ENCODE results near the gene RFPL2. TPM values are rescaled to one million over a fixed set of nuclear protein-coding genes. Genes with fewer than 3 reads are reported as not detected.

The RFPL2 gene
- total and polyA plus RNA-seq, 2 experiments from 2014 or later, result 0.40 to 0.51 TPM

DNA sequence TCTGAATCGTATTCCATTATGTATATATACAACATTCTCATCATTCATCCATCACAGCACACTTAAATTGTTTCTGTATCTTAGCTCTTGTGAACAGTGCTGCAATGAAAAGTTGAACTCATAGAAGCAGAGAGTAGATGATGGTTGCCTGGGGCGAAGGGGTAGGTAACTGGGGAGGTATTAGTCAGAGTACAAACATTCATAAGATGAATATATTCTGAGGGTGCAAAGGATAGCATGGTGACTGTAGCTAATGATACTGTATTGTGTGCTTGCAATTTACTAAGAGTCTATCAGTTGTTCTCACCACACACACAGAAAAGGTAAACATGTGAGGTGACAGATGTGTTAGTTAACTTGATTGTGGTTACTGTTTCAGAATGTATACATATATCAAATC lies 12.6 kb upstream of the RFPL2 start:
- Histone ChIP-seq H3K9me3 (ENCODE audit: low read depth) (no peaks in the 10 kb centered on the region), H3K36me3 (no peaks in the 10 kb centered on the region), H3K27me3 (no peaks in the 10 kb centered on the region), H3K4me3 (no peak overlapping the region), H3K27ac (no peak overlapping the region), H3K4me1 (ENCODE audit: low read depth) (no peaks in the 10 kb centered on the region)
- TF ChIP-seq, protein P1, sequence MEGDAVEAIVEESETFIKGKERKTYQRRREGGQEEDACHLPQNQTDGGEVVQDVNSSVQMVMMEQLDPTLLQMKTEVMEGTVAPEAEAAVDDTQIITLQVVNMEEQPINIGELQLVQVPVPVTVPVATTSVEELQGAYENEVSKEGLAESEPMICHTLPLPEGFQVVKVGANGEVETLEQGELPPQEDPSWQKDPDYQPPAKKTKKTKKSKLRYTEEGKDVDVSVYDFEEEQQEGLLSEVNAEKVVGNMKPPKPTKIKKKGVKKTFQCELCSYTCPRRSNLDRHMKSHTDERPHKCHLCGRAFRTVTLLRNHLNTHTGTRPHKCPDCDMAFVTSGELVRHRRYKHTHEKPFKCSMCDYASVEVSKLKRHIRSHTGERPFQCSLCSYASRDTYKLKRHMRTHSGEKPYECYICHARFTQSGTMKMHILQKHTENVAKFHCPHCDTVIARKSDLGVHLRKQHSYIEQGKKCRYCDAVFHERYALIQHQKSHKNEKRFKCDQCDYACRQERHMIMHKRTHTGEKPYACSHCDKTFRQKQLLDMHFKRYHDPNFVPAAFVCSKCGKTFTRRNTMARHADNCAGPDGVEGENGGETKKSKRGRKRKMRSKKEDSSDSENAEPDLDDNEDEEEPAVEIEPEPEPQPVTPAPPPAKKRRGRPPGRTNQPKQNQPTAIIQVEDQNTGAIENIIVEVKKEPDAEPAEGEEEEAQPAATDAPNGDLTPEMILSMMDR (IDR thresholded peaks at IDR 0.05; ENCODE audit: low read depth, low read length), result no peak
- no peak for DNase-seq (ENCODE audit: low read depth in 1 of 2, low spot score in 1 of 2)

DNA sequence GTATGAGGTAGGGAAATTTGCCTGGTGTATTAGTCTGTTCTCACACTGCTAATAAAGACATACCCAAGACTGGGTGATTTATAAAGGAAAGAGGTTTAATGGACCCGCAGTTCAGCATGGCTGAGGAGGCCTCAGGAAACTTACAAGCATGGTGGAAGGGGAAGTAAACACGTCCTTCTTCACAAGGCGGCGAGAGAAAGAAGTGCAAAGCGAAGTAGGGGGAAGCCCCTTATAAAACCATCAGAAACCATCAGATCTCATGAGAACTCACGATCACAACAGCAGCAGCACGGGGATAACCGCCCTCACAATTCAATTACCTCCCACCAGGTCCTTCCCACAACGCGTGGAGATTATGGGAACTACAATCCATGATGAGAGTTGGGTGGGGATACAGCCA lies 12.0 kb upstream of the RFPL2 start:
- Histone ChIP-seq H3K9me3 (ENCODE audit: low read depth) (no peaks in the 10 kb centered on the region), H3K4me1 (ENCODE audit: low read depth) (no peaks in the 10 kb centered on the region), H3K27ac (no peak overlapping the region), H3K36me3 (no peaks in the 10 kb centered on the region), H3K4me3 (no peak overlapping the region), H3K27me3 (no peaks in the 10 kb centered on the region)
- TF ChIP-seq, protein P1 (IDR thresholded peaks at IDR 0.05; ENCODE audit: low read depth, low read length), result no peak
- no peak for DNase-seq (ENCODE audit: low read depth in 1 of 2, low spot score in 1 of 2)

DNA sequence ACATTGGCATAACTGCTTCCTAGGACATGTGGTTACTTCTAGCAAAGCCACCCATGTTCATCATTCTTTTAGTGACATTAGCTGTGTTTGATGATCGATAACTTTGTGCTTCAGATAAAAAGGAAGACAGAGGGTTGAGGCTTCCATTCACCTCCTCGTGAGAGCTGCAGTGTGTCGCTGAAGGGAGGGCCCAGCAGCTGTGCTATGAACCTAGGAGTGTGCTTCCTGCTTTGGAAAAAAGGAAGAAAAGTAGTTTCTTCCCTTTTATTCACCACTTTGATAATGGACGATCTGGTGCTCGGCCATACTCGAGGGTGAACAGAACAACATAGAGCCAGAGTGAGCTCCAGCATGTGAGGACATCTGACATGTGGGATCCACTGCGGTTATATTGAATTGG lies 6.1 kb upstream of the RFPL2 start:
- Histone ChIP-seq H3K36me3 (no peaks in the 10 kb centered on the region), H3K4me1 (ENCODE audit: low read depth) (no peaks in the 10 kb centered on the region), H3K4me3 (no peak overlapping the region), H3K27me3 (peaks cover 5% of the 10 kb centered on the region), H3K9me3 (ENCODE audit: low read depth) (no peaks in the 10 kb centered on the region), H3K27ac (no peak overlapping the region)
- TF ChIP-seq, protein P1 (IDR thresholded peaks at IDR 0.05; ENCODE audit: low read depth, low read length), result no peak
- no peak for DNase-seq (ENCODE audit: low read depth in 1 of 2, low spot score in 1 of 2)

DNA sequence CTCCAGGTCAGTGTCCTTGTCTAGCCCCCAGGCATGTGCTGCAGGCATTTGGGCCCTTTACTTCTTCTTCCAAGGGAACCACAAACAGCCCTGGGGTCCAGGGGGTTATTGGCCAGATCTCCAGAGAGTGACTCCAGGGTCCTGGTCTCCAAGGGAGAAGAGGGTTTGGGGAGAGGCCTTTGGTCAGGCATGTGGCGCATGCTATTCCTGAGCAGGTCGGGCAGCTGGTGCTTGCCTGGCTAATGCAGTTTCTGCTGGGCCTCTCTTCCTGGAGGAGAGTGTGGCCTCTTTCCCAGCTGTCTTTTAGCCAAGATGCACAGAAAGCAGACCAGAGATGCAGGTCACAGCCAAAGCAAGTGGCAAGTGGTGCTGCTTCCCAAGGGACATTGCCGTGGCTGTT lies 3.8 kb upstream of the RFPL2 start:
- TF ChIP-seq, protein P1 (IDR thresholded peaks at IDR 0.05; ENCODE audit: low read depth, low read length), result no peak
- no peak overlapping the region for H3K27ac ChIP-seq

DNA sequence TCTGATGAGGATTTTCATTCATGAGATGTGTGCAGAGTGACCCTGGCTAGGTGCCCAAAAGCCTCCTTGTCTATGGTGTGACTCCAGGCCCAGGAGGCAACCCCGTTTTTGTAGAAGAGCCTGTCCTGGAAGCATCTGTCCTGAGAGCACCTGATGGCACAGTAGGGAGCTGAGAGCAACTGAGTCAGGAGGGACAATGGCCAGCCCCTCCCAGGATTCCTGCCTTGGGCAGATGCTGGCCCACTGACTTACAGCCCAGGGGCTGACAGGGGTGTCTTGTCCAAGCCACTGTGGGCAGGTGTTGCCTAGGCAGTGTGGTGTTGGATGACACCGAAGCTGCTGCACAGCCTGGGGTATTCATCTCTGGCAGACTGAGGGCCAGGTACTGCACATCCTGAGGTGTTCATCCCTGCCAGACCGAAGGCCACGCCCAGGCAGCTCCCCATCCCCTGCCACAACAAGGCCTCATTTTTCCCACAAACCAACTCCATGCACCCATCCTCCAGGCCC lies 3.2 kb upstream of the RFPL2 start:
- TF ChIP-seq, protein P1 (IDR thresholded peaks at IDR 0.05; ENCODE audit: low read depth, low read length), result no peak
- Histone ChIP-seq H3K4me1 (ENCODE audit: low read depth) (no peaks in the 10 kb centered on the region), H3K36me3 (no peaks in the 10 kb centered on the region), H3K27me3 (peaks cover 22% of the 10 kb centered on the region), H3K27ac (no peak overlapping the region), H3K4me3 (no peak overlapping the region), H3K9me3 (ENCODE audit: low read depth) (no peaks in the 10 kb centered on the region)
- no peak for DNase-seq (ENCODE audit: low read depth in 1 of 2, low spot score in 1 of 2)

More for the DNA sequence above, 3.8 kb upstream of the RFPL2 start:
- Histone ChIP-seq H3K36me3 (no peaks in the 10 kb centered on the region), H3K4me1 (ENCODE audit: low read depth) (no peaks in the 10 kb centered on the region), H3K4me3 (no peak overlapping the region), H3K27me3 (peaks cover 16% of the 10 kb centered on the region), H3K9me3 (ENCODE audit: low read depth) (no peaks in the 10 kb centered on the region)
- no peak for DNase-seq (ENCODE audit: low read depth in 1 of 2, low spot score in 1 of 2)
